Lower lobe of right lung (tissue), 2 donors: ENCODE results near the gene FRMPD1. TPM values are rescaled to one million over a fixed set of nuclear protein-coding genes. Genes with fewer than 3 reads are reported as not detected.
"Not testable (repeated sequence)": the region's sequence is repeated elsewhere in the genome, so short reads cannot be mapped to it uniquely, and the experiment has no call there.

Source experiments
- ATAC-seq, 2 donors: fragments of 200-7000 bp; cut with Tn5 transposase; one replicate each; pipeline ENCODE4 v1.9.1; 2020 to 2022; ENCODE audit warnings: mild to moderate bottlenecking in 2 of 2, moderate library complexity in 2 of 2
- DNase-seq: peaks from one replicate; pipeline ENCODE4 v3.0.0-alpha.2; 2020
- H3K27ac ChIP-seq: fragments of 200-600 bp; one replicate; pipeline ENCODE4 v1.8.0; 2022
- H3K27me3 ChIP-seq: fragments of 200-600 bp; one replicate; pipeline ENCODE4 v1.8.0; 2022; ENCODE audit warnings: low read depth
- H3K36me3 ChIP-seq: fragments of 200-600 bp; one replicate; pipeline ENCODE4 v1.8.0; 2022; ENCODE audit warnings: mild to moderate bottlenecking
- H3K4me1 ChIP-seq: fragments of 200-600 bp; one replicate; pipeline ENCODE4 v1.8.0; 2022
- H3K4me3 ChIP-seq: fragments of 200-600 bp; one replicate; pipeline ENCODE4 v1.8.0; 2022; ENCODE audit warnings: mild to moderate bottlenecking
- H3K9me3 ChIP-seq: fragments of 200-600 bp; one replicate; pipeline ENCODE4 v1.8.0; 2022
- intact Hi-C: fragments of 100-400 bp; cut with DNase I; formaldehyde crosslinking; loops from one replicate; pipeline ENCODE4 v1.11.0; 2022
- long read RNA-seq: library from polyadenylated mRNA; unstranded; transcript quantifications from one replicate; pipeline ENCODE4 v2.0.0, GENCODE V29; 2021
- total RNA-seq: library from RNA; stranded (reverse); fragmentation: NEBNext Ultra II Directional; extraction: Animal tissue kit (Norgen Biotek cat#: 25700); gene quantifications from one replicate; pipeline ENCODE4 v1.2.1, GENCODE V29; 2021
- TF ChIP-seq, protein P1 (sequence below): fragments of 200-600 bp; IDR thresholded peaks from one replicate; pipeline ENCODE4 v1.8.0; 2022; ENCODE audit warnings: antibody characterized with exemption, mild to moderate bottlenecking
- donor health status: DM: no; HTN: yes; CAD: no; lungs with severe emphysema.

Gene FRMPD1, protein sequence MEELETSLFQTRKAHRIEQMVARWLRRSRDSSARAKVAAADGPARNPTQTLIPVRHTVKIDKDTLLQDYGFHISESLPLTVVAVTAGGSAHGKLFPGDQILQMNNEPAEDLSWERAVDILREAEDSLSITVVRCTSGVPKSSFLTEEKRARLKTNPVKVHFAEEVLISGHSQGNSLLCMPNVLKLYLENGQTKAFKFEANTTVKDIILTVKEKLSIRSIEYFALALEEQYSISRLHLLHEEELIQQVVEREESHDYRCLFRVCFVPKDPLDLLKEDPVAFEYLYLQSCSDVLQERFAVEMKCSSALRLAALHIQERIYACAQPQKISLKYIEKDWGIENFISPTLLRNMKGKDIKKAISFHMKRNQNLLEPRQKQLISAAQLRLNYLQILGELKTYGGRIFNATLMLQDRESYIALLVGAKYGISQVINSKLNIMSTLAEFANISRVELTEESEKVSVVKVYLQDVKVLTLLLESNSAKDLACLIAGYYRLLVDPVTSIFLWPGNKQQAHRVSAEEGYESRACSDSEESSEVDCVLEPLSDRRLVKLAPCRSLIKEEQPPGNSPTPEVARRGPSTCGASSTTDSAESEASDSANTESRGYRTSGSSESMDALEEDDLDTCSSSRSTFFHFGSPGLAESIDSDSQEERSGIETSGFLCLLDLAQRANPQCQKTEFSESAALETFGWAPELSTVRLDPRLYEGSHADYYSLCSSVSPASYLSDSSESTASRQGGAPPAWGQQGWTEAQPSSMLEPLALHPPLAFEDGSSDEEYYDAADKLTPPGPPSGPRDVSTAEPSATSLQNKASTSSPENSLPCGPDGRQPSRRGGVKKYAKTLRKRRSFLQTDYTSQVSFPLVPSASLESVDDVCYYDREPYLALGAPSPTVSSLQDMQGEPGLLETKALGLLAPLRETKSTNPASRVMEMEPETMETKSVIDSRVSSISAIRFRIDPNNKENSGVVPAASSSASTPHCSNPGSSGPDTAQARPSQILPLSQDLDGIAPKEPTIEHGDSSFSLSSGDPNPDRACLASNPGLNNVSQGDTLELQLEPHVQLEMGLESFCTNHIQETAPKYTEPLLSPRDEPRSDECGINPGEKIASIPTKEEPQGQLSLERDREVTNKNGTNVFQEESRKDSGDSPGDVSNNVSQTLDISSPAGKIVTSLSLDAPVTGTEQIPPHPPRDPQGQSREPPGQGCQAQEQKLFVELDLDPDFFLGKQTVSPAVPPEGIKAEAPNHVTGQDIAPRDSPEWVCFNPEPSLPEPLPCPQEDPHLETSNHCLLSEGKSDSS (N-terminal part only)
- total RNA-seq, result 0.06 TPM
- long read RNA-seq, partial matches to known transcripts, result 0 of 1 reads
- long read RNA-seq, other reads (novel, unspliced or antisense), result 1 of 1 reads

DNA sequence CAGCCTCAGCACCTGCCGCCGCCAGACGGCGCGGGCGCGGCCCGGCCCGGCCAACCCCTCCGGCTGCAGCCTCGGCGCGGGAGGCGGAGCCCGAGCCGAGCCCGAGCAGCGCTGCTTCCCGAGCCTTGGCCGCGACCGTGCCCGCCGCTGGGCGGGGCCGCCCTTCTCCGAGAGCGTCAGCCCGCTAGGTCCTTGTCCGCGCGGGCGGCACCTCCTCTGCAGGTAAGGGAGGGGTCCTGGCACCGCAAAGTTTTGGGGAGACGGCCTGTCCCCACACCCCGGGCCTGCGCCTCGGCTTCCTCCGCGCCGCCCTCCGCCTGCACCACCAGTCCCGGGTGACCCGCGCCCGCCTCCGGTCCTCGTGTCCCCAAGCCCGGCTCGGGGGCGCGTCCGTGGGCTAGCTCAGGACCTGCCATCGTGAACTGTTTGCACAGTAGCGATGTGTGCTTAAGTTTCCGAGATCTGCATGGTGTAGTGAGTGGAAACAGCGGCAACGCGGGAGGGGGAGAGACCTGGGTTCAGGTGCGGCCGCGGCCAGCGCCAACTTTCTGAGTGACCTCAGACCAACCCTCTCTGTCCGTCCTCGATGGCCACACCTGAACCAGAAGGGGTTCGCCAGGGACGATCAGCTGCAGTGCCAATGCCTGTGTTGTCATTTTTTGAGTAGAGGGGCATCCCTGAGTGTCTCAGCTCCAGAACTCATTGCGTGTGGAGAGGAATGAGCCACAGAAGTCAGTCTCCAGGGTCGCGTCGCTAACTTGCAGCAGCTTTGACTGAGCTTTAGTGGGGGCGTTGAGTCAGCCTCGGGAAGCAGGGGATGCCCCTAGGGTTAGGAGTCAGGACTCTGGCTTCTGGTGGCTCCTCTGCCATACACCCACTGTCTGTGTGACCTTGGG lies at the start of gene FRMPD1:
FRMPD1 (plus strand) TSS at position 82 of the 896 bp plus-strand sequence. CDS start 41,688 bp downstream, outside the sequence.
- Histone ChIP-seq H3K4me3 (peak within 1 kb of the TSS; percentile 61), H3K36me3 (no peaks in the 10 kb centered on the region), H3K4me1 (peaks cover 11% of the 10 kb centered on the region), H3K27ac (no peak within 1 kb of the TSS), H3K9me3 (no peaks in the 10 kb centered on the region), H3K27me3 (peaks cover 62% of the 10 kb centered on the region)
- peak; percentile 78 for DNase-seq
- peak; percentile 93 to 96 for ATAC-seq
- intact Hi-C loops, result no loop called here
- TF ChIP-seq, protein P1, sequence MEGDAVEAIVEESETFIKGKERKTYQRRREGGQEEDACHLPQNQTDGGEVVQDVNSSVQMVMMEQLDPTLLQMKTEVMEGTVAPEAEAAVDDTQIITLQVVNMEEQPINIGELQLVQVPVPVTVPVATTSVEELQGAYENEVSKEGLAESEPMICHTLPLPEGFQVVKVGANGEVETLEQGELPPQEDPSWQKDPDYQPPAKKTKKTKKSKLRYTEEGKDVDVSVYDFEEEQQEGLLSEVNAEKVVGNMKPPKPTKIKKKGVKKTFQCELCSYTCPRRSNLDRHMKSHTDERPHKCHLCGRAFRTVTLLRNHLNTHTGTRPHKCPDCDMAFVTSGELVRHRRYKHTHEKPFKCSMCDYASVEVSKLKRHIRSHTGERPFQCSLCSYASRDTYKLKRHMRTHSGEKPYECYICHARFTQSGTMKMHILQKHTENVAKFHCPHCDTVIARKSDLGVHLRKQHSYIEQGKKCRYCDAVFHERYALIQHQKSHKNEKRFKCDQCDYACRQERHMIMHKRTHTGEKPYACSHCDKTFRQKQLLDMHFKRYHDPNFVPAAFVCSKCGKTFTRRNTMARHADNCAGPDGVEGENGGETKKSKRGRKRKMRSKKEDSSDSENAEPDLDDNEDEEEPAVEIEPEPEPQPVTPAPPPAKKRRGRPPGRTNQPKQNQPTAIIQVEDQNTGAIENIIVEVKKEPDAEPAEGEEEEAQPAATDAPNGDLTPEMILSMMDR, result no peak

DNA sequence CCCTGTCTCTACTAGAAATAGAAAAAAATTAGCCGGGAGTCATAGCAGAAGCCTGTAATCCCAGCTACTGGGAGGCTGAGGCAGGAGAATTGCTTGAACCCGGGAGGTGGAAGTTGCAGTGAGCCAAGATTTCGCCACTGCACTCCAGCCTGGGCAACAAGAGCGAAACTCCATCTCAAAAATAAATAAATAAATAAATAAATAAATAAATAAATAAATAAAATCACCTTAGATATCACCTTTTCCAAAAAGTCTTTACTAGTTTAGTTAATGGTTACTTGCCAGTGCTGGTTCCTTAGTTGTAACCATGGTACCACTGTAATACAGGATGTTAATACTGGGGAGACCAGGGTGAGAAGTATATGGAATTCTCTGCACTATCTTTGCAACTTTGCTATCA lies 48.7 kb upstream of the FRMPD1 start:
- H3K4me1 ChIP-seq, H3K36me3 ChIP-seq, H3K9me3 ChIP-seq, DNase-seq, H3K27me3 ChIP-seq, ATAC-seq, intact Hi-C loops, H3K27ac ChIP-seq, H3K4me3 ChIP-seq: not testable (repeated sequence)

DNA sequence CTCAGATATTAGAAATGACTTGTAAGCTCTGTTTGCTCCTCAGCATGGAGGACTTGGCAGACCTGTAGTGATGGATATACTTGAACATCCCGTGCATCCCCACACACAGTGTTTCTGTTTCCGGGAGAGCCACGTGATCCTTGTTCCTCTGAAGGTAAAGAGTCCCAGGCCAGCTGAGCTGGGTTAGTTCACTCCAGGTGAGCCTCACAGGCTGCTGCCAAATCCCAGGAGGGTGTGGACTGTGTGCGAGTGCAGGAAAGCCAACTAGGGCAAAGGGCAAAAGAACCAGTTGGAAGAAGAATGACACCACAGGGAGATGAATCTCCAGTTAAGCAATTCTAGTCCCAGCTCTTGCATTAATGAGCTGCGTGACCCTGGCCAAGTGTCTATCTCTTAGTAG lies 47.9 kb upstream of the FRMPD1 start:
- Histone ChIP-seq H3K4me3 (no peak overlapping the region), H3K9me3 (no peaks in the 10 kb centered on the region), H3K4me1 (no peaks in the 10 kb centered on the region), H3K36me3 (no peaks in the 10 kb centered on the region), H3K27ac (no peak overlapping the region), H3K27me3 (peaks cover 3% of the 10 kb centered on the region)
- TF ChIP-seq, protein P1, result no peak
- intact Hi-C loops, result no loop called here
- ATAC-seq (peak; percentile 74 to 80), DNase-seq (peak; percentile 60)

DNA sequence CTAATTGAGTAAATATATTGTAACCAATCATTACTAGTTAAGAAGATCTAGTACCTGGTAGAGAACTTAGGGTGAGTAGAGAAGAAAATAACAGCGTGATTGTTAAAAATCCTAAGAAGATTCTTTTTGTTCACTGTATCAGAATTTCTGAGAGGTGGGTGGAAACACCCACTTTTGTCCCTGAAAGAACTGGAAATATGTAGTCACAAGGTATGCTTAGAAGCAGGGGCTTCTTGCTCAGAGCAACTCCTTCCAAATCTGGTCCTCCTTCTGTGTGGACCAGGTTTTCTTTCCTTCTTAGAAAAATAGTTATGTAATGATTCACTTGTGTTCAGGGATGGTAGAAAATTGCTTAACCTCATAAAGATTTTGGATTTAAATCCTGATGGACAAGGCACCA lies 46.5 kb upstream of the FRMPD1 start:
- TF ChIP-seq, protein P1, result no peak
- Histone ChIP-seq H3K36me3 (no peaks in the 10 kb centered on the region), H3K27ac (no peak overlapping the region), H3K9me3 (no peaks in the 10 kb centered on the region), H3K27me3 (peaks cover 3% of the 10 kb centered on the region), H3K4me1 (no peaks in the 10 kb centered on the region), H3K4me3 (no peak overlapping the region)
- DNase-seq (no peak), ATAC-seq (no peak)
- intact Hi-C loops, result no loop called here

DNA sequence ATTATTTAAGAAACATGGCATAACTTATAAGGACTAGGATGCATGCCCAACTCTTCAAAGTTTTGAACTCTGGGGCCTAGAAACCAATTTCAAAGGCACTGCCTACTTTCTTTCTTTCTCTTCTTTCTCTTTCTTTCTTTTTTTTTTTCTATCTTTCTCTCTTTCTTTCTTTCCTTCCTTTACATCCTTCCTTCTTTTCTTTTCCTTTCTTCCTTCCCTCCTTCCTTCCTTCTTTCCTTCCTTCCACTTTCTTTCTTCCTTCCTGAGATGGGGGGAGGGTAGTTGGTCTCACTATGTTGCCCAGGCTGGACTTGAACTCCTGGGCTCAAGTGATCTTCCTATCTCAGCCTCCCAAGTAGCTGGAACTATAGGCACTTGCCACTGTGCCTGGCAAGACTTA lies 42.5 kb upstream of the FRMPD1 start:
- no peaks in the 10 kb centered on the region for H3K9me3 ChIP-seq
- H3K4me1 ChIP-seq, result no peaks in the 10 kb centered on the region
- H3K27ac ChIP-seq, result no peak overlapping the region
- intact Hi-C loops, result no loop called here
- no peaks in the 10 kb centered on the region for H3K27me3 ChIP-seq
- DNase-seq, result no peak
- H3K4me3 ChIP-seq, result no peak overlapping the region
- ATAC-seq, result no peak
- no peaks in the 10 kb centered on the region for H3K36me3 ChIP-seq
- TF ChIP-seq, protein P1, result no peak
